Measurements from ENCODE around the gene ZNF638. TPM values are rescaled to one million over a fixed set of nuclear protein-coding genes. Genes with fewer than 3 reads are reported as not detected.
A peak's percentile ranks its signal among the peaks of the same experiment; 100 is the strongest.

Gene ZNF638
- total RNA-seq, 2 donors from 2014 or later = 196 to 208 TPM

GRCh38 chr2:71463342-71463654, 131.7 kb downstream of the ZNF638 start:
- Histone ChIP-seq H3K36me3 (ENCODE audit: control insufficient read depth, insufficient read depth, low read length) (no peaks in the 10 kb centered on the region), H3K9ac (ENCODE audit: extremely low read depth, low read length, poor library complexity, severe bottlenecking) (no peak overlapping the region), H3K9me3 (ENCODE audit: control insufficient read depth, low read length) (no peaks in the 10 kb centered on the region), H3K27ac (ENCODE audit: low read depth, low read length) (no peak overlapping the region), H3K4me1 (ENCODE audit: control insufficient read depth, insufficient read depth, low read length) (no peaks in the 10 kb centered on the region), H3K4me3 (ENCODE audit: low read length) (no peak overlapping the region), H3K27me3 (ENCODE audit: control insufficient read depth, insufficient read depth, low read length, poor library complexity, severe bottlenecking) (peaks cover 49% of the 10 kb centered on the region)
- peaks cover 32% of the 10 kb centered on the region for H3K27me3 Mint-ChIP-seq (ENCODE audit: insufficient read depth)
- peaks cover 21% of the 10 kb centered on the region for H3K4me1 Mint-ChIP-seq
- H3K27ac Mint-ChIP-seq = no peak overlapping the region
- H3K9me3 Mint-ChIP-seq = no peaks in the 10 kb centered on the region
- no peak overlapping the region for H3K4me3 Mint-ChIP-seq
- TF ChIP-seq CTCF (conservative IDR thresholded peaks at IDR 0.05) = no peak
- no peaks in the 10 kb centered on the region for H3K36me3 Mint-ChIP-seq (ENCODE audit: low read depth)
- no peak for DNase-seq
- WGBS, 2 experiments (ENCODE audit: insufficient coverage in 1 of 2, insufficient read length in 1 of 2) = 87 to 89% methylated on average over 3 to 7 of the region's 7 CpGs

DNA sequence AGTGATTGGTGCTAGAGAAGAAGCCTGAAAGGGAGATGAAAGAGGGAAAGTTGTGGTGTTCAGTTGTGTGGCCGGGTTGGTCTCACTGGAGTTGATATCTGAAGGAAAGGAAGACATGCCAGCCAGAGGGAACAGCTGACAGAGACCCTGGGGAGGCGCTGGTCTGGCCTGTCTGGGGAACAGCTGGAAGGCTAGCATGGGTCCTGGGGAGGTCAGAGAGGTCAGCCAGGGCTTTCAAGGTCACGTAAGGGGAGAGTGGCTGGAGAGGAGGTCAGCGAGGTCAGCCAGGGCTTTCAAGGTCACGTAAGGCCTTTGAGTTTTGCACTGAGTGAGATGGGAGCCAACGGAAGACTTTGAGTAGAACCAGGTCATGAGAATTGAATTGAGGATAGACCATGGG, 132.8 kb downstream of the ZNF638 start:
- TF ChIP-seq CTCF (conservative IDR thresholded peaks at IDR 0.05) = no peak
- DNase-seq = no peak
- Histone ChIP-seq H3K9me3 (ENCODE audit: control insufficient read depth, low read length) (no peaks in the 10 kb centered on the region), H3K27me3 (ENCODE audit: control insufficient read depth, insufficient read depth, low read length, poor library complexity, severe bottlenecking) (peaks cover 60% of the 10 kb centered on the region), H3K9ac (ENCODE audit: extremely low read depth, low read length, poor library complexity, severe bottlenecking) (no peak overlapping the region), H3K4me1 (ENCODE audit: control insufficient read depth, insufficient read depth, low read length) (no peaks in the 10 kb centered on the region), H3K36me3 (ENCODE audit: control insufficient read depth, insufficient read depth, low read length) (no peaks in the 10 kb centered on the region), H3K27ac (ENCODE audit: low read depth, low read length) (no peak overlapping the region), H3K4me3 (ENCODE audit: low read length) (no peak overlapping the region)
- no peak overlapping the region for H3K4me3 Mint-ChIP-seq
- H3K4me1 Mint-ChIP-seq = peaks cover 21% of the 10 kb centered on the region
- H3K27me3 Mint-ChIP-seq (ENCODE audit: insufficient read depth) = peaks cover 34% of the 10 kb centered on the region
- 88 to 92% methylated on average over 4 to 6 of the region's 6 CpGs for WGBS, 2 experiments (ENCODE audit: insufficient coverage in 1 of 2, insufficient read length in 1 of 2)
- no peaks in the 10 kb centered on the region for H3K36me3 Mint-ChIP-seq (ENCODE audit: low read depth)
- no peaks in the 10 kb centered on the region for H3K9me3 Mint-ChIP-seq
- H3K27ac Mint-ChIP-seq = no peak overlapping the region

DNA sequence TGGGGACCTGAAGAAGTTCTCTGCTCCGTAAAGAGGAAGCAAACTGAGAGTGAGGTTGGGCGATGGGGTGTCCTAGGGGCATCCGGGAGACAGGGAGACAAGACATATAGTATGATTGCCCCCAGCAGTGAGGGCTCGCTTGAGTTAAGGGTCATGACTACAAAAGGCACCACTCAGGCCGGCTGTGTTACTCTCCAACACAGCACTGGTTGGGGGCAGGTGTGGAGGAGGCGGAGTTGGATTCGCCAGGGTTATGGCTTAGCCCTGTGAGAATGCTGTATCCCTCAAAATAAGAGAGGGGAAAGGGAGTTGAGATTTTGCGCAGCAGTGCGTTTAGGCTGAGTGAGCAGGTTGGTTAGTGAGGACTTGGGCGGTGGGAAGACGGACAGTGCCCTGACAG, 133.8 kb downstream of the ZNF638 start:
- DNase-seq = peak; percentile 61
- Mint-ChIP-seq H3K27me3 (ENCODE audit: insufficient read depth) (peaks cover 36% of the 10 kb centered on the region), H3K4me1 (peaks cover 17% of the 10 kb centered on the region), H3K36me3 (ENCODE audit: low read depth) (no peaks in the 10 kb centered on the region), H3K27ac (no peak overlapping the region), H3K4me3 (no peak overlapping the region), H3K9me3 (no peaks in the 10 kb centered on the region)
- 66 to 74% methylated on average over 9 to 11 of the region's 11 CpGs for WGBS, 2 experiments (ENCODE audit: insufficient coverage in 1 of 2, insufficient read length in 1 of 2)
- TF ChIP-seq CTCF (conservative IDR thresholded peaks at IDR 0.05) = no peak
- no peak overlapping the region for H3K27ac ChIP-seq (ENCODE audit: low read depth, low read length)
- H3K4me3 ChIP-seq (ENCODE audit: low read length) = no peak overlapping the region
- peaks cover 67% of the 10 kb centered on the region for H3K27me3 ChIP-seq (ENCODE audit: control insufficient read depth, insufficient read depth, low read length, poor library complexity, severe bottlenecking)
- no peaks in the 10 kb centered on the region for H3K9me3 ChIP-seq (ENCODE audit: control insufficient read depth, low read length)
- no peak overlapping the region for H3K9ac ChIP-seq (ENCODE audit: extremely low read depth, low read length, poor library complexity, severe bottlenecking)
- no peaks in the 10 kb centered on the region for H3K36me3 ChIP-seq (ENCODE audit: control insufficient read depth, insufficient read depth, low read length)
- no peaks in the 10 kb centered on the region for H3K4me1 ChIP-seq (ENCODE audit: control insufficient read depth, insufficient read depth, low read length)
